SH-SY5Y (cell line): Measurements from ENCODE around the gene HDAC9.

Experiments
- GATA2 ChIP-seq: IDR thresholded peaks from 2 replicates; pipeline ENCODE4 v1.6.1; 2011; ENCODE audit warnings: mild to moderate bottlenecking, low read depth, low read length
- GATA3 ChIP-seq: IDR thresholded peaks from 2 replicates; pipeline ENCODE4 v1.6.1; 2011; ENCODE audit warnings: low read depth, mild to moderate bottlenecking, low read length, moderate library complexity

DNA sequence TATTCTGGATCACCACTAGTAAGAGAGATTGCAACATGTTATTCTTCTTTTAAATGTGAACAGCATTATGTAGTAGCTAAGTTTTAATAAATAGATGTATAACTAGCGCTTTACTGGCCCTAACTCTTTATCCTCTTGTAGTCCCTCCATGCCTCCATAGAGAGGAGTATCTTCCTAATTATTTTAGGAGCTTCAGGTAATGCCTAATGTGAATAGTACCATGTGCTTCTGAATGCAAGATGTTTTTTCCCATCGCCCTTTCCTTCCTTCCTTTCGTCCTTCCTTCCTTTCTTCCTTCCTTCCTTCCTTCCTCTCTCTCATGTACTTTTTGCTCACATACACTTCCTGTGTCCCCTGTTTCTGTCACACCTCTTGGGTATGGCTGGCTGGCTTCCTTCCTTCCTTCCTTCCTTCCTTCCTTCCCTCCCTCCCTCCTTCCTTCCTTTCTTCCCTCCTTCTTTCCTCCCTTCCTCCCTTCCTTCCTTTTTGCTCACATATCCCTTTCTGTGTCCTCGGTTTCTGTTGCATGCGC lies 290.7 kb downstream of the HDAC9 start:
- no peak for TF ChIP-seq GATA2
- TF ChIP-seq GATA3 = no peak
